Activated naive CD4-positive, alpha-beta T cell treated with anti-CD3 and anti-CD28 coated beads, Interleukin-2, amount 10 ng/mL, durations not matched to agents 7 days and 5 days (primary cell): Measurements from ENCODE around the gene PLD6.

Experiments used
- CTCF ChIA-PET: fragments of 350-600 bp; sonication (Branson Sonifier 250); formaldehyde crosslinking; loops from one replicate; lab custom pipeline; 2021; ENCODE audit warnings: antibody characterized with exemption; lab: Charles Lee
- DNase-seq: peaks from one replicate; pipeline ENCODE4 v3.0.0-alpha.2; 2020
- H3K27ac Mint-ChIP-seq: one replicate; pipeline ENCODE4 v1.8.0; 2021; ENCODE audit warnings: mild to moderate bottlenecking, moderate library complexity, mixed read lengths
- H3K27me3 Mint-ChIP-seq: one replicate; pipeline ENCODE4 v1.8.0; 2021; ENCODE audit warnings: mild to moderate bottlenecking, mixed read lengths
- H3K36me3 Mint-ChIP-seq: one replicate; pipeline ENCODE4 v1.8.0; 2021; ENCODE audit warnings: mixed read lengths
- H3K4me1 Mint-ChIP-seq: one replicate; pipeline ENCODE4 v1.8.0; 2021; ENCODE audit warnings: mixed read lengths
- H3K4me3 Mint-ChIP-seq: one replicate; pipeline ENCODE4 v1.8.0; 2021; ENCODE audit warnings: mild to moderate bottlenecking, moderate library complexity, mixed read lengths
- H3K9me3 Mint-ChIP-seq: one replicate; pipeline ENCODE4 v1.8.0; 2021; ENCODE audit warnings: mixed read lengths

PLD6 gene

GRCh38 chr17:17235212-17236174 lies 29.4 kb upstream of the PLD6 start:
- peak; percentile 38 for DNase-seq
- Mint-ChIP-seq H3K36me3 (peaks cover 23% of the 10 kb centered on the region), H3K4me3 (peak overlapping the region; percentile 91), H3K27me3 (peaks cover 13% of the 10 kb centered on the region), H3K27ac (peak overlapping the region; percentile 94), H3K4me1 (peaks cover 47% of the 10 kb centered on the region), H3K9me3 (no peaks in the 10 kb centered on the region)
- CTCF ChIA-PET, result interaction anchor here (0.9 to 1.1 kb wide), 2 partner anchors 15 to 93 kb away, joined by 3 read pairs; no protein-coding TSS in a partner anchor

GRCh38 chr17:17232303-17232621 lies 26.1 kb upstream of the PLD6 start:
- Mint-ChIP-seq H3K4me3 (no peak overlapping the region), H3K27me3 (peaks cover 3% of the 10 kb centered on the region), H3K4me1 (peaks cover 28% of the 10 kb centered on the region), H3K9me3 (no peaks in the 10 kb centered on the region), H3K27ac (no peak overlapping the region), H3K36me3 (peaks cover 46% of the 10 kb centered on the region)
- CTCF ChIA-PET, result no interaction called here
- no peak for DNase-seq

GRCh38 chr17:17231621-17232302 lies 25.6 kb upstream of the PLD6 start:
- no peak overlapping the region for H3K4me3 Mint-ChIP-seq
- CTCF ChIA-PET, result no interaction called here
- peaks cover 48% of the 10 kb centered on the region for H3K36me3 Mint-ChIP-seq
- peaks cover 28% of the 10 kb centered on the region for H3K4me1 Mint-ChIP-seq
- H3K27me3 Mint-ChIP-seq, result no peaks in the 10 kb centered on the region
- peak overlapping the region; percentile 67 for H3K27ac Mint-ChIP-seq
- no peaks in the 10 kb centered on the region for H3K9me3 Mint-ChIP-seq
- DNase-seq, result no peak

DNA sequence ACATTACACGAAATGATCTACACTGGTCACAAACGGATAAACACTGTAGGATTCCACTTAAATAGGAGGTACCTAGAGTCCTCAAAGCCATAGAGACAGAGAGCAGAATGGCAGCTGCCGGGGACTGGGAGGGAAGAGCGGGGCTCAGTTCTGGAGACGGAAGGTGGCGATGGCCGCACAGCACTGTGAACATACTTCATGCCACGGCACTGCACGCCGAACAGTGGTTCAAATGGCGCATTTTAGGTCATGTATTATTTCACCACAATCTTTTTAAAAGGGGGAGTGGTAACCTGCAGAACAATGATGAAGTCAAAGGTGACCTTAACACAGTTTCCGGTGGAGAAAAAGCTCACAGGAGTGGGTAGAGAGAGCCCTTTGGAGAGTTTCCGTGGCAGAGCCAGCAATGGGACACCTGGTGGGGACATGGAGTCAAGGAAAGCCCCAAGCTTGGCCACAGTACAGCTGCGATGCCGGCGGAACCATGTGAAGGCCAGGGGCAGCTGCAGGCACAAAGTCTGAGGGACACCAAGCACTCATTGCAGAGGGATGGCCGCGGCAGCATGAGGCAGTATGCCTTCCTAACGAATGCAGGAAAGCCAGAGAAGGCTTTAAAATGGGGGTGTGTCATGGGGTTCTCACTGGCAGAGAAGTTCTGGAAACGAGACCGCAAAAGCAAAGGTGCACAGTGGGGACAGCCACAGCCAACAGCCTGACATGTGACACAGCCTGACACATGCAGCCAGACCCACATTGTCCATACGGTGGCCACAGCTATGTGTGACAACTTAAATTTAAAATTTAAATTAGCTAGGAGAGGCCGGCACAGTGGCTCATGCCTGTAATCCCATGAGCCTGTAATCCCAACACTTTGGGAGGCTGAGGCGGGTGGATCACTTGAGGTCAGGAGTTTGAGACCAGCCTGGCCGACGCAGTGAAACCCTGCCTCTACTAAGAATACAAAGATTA lies 23.6 kb upstream of the PLD6 start:
- DNase-seq, result no peak
- Mint-ChIP-seq H3K4me1 (peaks cover 12% of the 10 kb centered on the region), H3K9me3 (no peaks in the 10 kb centered on the region), H3K4me3 (no peak overlapping the region), H3K36me3 (peaks cover 56% of the 10 kb centered on the region), H3K27ac (no peak overlapping the region), H3K27me3 (no peaks in the 10 kb centered on the region)
- CTCF ChIA-PET, result no interaction called here

DNA sequence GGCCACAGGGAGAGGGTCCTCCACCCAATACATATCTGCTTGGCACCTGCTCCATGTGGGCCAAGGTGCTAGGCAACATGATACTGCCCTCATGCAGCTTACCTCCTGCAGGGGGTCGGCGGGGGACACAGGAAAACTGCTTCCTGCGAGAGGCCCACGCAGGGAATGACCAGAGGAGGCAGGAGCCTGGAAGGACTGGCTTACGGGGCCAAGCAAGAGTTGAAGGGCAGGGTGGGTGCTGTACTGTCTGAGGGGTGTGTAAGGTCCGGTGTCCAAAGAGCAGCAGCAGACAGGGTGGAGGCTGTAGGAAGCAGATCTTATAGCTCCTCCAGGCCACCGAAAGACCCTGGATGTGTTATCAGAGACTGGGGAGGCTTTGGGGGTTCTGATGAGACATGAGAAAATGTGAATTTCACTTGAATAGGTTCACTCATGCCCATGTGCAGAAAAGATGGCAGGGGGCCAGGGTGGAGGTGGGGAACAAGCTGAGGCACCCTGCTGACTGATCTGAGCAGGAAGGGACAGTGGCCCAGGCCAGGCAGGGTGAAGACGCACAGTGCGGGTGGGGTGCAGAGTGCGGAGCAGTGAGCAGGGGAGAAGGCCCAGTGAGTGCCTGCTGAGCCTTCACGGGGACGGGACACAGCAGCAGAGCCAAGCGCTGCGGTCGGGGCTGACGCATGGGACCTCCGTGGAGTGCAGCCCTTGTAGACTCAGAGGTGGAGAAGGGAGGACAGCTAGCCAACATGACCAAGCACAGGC lies 22.6 kb upstream of the PLD6 start:
- Mint-ChIP-seq H3K4me1 (peaks cover 8% of the 10 kb centered on the region), H3K4me3 (no peak overlapping the region), H3K36me3 (peaks cover 62% of the 10 kb centered on the region), H3K9me3 (no peaks in the 10 kb centered on the region), H3K27ac (peak overlapping the region; percentile 67), H3K27me3 (no peaks in the 10 kb centered on the region)
- DNase-seq, result no peak
- CTCF ChIA-PET, result no interaction called here

- no peak for DNase-seq
- CTCF ChIA-PET, result no interaction called here
- Mint-ChIP-seq H3K9me3 (no peaks in the 10 kb centered on the region), H3K36me3 (peaks cover 67% of the 10 kb centered on the region), H3K4me3 (no peak overlapping the region), H3K27ac (no peak overlapping the region), H3K4me1 (peaks cover 8% of the 10 kb centered on the region), H3K27me3 (no peaks in the 10 kb centered on the region)
Measured at GRCh38 chr17:17227608-17228520, 21.7 kb upstream of the PLD6 start.

DNA sequence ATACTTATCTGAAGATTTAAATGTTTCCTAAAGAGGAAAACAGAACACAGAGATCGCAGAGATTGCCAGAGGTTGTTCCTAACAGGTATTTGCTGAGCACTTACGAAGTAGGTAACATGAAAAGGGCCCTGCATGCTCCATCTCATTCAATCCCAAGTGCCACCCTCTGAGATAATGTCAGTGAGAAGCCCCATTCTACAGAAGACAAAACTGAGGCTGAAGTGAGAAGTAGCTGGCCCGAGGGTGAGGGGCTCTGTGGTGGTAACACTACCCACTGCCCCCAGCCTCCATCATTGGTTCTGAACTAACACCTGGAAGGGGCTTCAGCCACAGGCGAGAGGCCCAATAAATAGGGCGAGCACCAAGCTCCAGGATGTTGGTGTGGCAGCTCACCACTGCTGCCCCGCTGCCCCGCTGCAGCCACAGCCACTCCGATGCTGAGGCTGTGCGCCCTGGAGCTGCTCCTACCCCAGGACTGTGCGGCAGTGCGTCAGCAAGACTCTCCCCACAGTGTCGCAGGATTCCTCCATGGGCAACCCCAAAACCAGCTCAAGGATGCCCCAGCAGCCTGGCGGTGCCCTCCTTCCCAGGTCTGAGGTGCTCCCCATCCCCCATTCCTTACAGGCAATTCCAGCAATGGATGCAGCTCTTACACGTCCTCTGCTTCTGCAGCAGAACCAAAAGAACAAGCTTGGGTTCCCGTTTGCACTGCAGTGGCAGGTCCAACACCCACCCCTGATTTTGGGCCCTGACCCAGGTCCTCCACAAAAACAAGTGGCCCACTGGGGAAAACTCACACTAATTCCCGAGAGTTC lies 20.5 kb upstream of the PLD6 start:
- H3K9me3 Mint-ChIP-seq, result no peaks in the 10 kb centered on the region
- CTCF ChIA-PET, result no interaction called here
- peaks cover under 1% of the 10 kb centered on the region for H3K4me1 Mint-ChIP-seq
- DNase-seq, result no peak
- H3K36me3 Mint-ChIP-seq, result peaks cover 63% of the 10 kb centered on the region
- H3K27ac Mint-ChIP-seq, result no peak overlapping the region
- H3K27me3 Mint-ChIP-seq, result no peaks in the 10 kb centered on the region
- H3K4me3 Mint-ChIP-seq, result no peak overlapping the region

DNA sequence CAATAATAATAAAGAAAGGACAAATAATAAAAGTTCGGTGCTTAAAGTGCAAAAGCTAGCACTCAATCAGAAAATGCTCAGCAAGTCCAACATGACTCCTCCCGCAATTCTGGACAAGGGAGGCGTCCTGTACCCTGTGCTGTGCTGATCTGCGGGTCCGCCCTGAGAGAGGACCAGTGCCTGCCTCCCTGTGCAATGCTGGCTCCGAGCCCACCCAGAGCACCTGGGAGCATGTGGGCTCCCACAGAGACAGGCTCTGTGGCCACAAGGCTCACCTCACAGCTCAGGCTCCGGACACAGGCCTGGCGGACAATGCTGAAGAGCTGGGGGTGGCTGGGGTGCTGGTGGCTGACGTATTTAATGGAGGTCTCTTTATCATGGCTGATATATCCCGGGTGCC lies 19.8 kb upstream of the PLD6 start:
- no peaks in the 10 kb centered on the region for H3K27me3 Mint-ChIP-seq
- peaks cover 64% of the 10 kb centered on the region for H3K36me3 Mint-ChIP-seq
- DNase-seq, result no peak
- no peaks in the 10 kb centered on the region for H3K9me3 Mint-ChIP-seq
- CTCF ChIA-PET, result no interaction called here
- no peaks in the 10 kb centered on the region for H3K4me1 Mint-ChIP-seq
- H3K27ac Mint-ChIP-seq, result no peak overlapping the region
- no peak overlapping the region for H3K4me3 Mint-ChIP-seq

DNA sequence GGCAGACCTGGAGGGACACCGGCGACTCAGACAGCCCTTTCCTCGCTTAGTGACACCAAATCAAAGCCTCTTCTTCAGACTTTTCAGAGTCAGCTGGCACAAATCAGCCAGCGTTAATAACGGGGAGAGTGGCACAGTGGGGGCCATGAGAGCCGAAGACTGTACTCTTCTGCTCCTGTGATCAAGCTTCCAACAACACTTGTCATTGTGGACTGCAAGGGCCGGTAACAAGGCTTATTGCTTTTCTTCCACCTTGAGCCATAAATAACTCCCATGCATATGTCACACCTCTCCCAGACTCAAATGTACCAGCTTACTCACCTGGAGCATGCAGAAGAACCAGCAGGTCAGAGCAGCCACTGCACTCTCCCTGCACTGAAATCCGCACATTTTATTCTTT lies 18.0 kb upstream of the PLD6 start:
- no peak overlapping the region for H3K27ac Mint-ChIP-seq
- no peak overlapping the region for H3K4me3 Mint-ChIP-seq
- H3K27me3 Mint-ChIP-seq, result no peaks in the 10 kb centered on the region
- no peaks in the 10 kb centered on the region for H3K4me1 Mint-ChIP-seq
- no peak for DNase-seq
- H3K9me3 Mint-ChIP-seq, result no peaks in the 10 kb centered on the region
- CTCF ChIA-PET, result no interaction called here
- H3K36me3 Mint-ChIP-seq, result peaks cover 63% of the 10 kb centered on the region

DNA sequence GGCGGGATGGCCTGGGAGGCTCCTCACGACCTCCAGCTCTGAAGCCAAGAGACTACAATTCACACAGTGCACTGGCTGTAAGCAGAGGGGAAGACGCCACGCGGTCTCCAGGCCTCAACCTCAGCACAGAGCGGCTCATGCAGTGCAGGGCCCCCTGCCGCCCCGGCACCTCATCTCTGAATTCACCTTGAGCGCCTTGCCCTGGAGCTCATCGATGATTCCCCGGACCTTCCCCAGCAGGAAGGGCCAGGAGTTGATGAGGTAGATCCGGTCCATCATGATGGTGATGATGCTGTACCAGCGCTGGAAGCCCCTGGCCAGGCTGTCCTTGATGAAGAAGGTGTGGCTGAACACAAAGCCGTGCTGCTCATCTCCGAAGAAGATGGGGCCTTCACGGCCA lies 17.6 kb upstream of the PLD6 start:
- Mint-ChIP-seq H3K27ac (peak overlapping the region; percentile 74), H3K27me3 (no peaks in the 10 kb centered on the region), H3K4me3 (no peak overlapping the region), H3K36me3 (peaks cover 63% of the 10 kb centered on the region), H3K9me3 (no peaks in the 10 kb centered on the region), H3K4me1 (no peaks in the 10 kb centered on the region)
- no peak for DNase-seq
- CTCF ChIA-PET, result no interaction called here

GRCh38 chr17:17221329-17221728 lies 15.2 kb upstream of the PLD6 start:
- DNase-seq, result no peak
- H3K27ac Mint-ChIP-seq, result no peak overlapping the region
- CTCF ChIA-PET, result interaction anchor here (1.3 kb wide), 1 partner anchor 14 kb away, joined by 3 read pairs; no protein-coding TSS in a partner anchor
- H3K36me3 Mint-ChIP-seq, result peaks cover 67% of the 10 kb centered on the region
- H3K9me3 Mint-ChIP-seq, result no peaks in the 10 kb centered on the region
- H3K27me3 Mint-ChIP-seq, result no peaks in the 10 kb centered on the region
- H3K4me3 Mint-ChIP-seq, result no peak overlapping the region
- no peaks in the 10 kb centered on the region for H3K4me1 Mint-ChIP-seq

- no peaks in the 10 kb centered on the region for H3K4me1 Mint-ChIP-seq
- no peak for DNase-seq
- H3K27ac Mint-ChIP-seq, result no peak overlapping the region
- H3K9me3 Mint-ChIP-seq, result no peaks in the 10 kb centered on the region
- H3K36me3 Mint-ChIP-seq, result peaks cover 62% of the 10 kb centered on the region
- no peaks in the 10 kb centered on the region for H3K27me3 Mint-ChIP-seq
- CTCF ChIA-PET, result interaction anchor here (1.3 kb wide), 1 partner anchor 15 kb away, joined by 3 read pairs; no protein-coding TSS in a partner anchor
- H3K4me3 Mint-ChIP-seq, result no peak overlapping the region
Measured at GRCh38 chr17:17220529-17220928, 14.4 kb upstream of the PLD6 start.
